ENCODE results near the gene CAPZB.

CAPZB gene

GRCh38 chr1:19465650-19466049 lies 19.7 kb downstream of the CAPZB start:
- no peak overlapping the region for H3K27ac ChIP-seq (ENCODE audit: low read length)
- H3K27me3 ChIP-seq (ENCODE audit: insufficient read depth, low read length) = no peaks in the 10 kb centered on the region
- H3K36me3 ChIP-seq (ENCODE audit: insufficient read depth, low read depth, low read length) = peaks cover 6% of the 10 kb centered on the region
- no peak overlapping the region for H3K4me3 ChIP-seq (ENCODE audit: low read length)
- no peak overlapping the region for H3K9ac ChIP-seq (ENCODE audit: low read depth, low read length)
- peaks cover 39% of the 10 kb centered on the region for H3K4me1 ChIP-seq (ENCODE audit: insufficient read depth, low read length)
- H3K9me3 ChIP-seq (ENCODE audit: insufficient read depth, low read depth, low read length) = no peaks in the 10 kb centered on the region

DNA sequence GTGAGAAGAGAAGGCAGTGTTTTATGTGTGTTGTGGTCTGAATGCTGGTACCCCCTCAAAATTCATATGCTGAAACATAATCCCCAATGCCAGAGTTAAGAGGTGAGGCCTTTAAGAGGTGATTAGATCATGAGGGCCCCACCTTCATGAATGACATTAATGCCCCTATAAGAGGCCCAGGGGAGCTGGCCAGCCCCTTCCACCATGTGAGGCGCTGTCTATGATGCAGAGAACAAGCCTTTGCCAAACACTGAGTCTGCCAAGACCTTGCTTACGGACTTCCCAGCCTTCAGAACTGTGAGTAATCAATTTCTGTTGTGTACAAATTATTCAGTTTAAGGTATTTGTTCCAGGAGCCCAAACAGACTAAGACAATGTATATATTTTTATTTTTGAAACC lies 20.2 kb downstream of the CAPZB start:
- Histone ChIP-seq H3K4me1 (ENCODE audit: insufficient read depth, low read length) (peaks cover 41% of the 10 kb centered on the region), H3K9ac (ENCODE audit: low read depth, low read length) (no peak overlapping the region), H3K4me3 (ENCODE audit: low read length) (no peak overlapping the region), H3K27me3 (ENCODE audit: insufficient read depth, low read length) (no peaks in the 10 kb centered on the region), H3K36me3 (ENCODE audit: insufficient read depth, low read depth, low read length) (peaks cover 1% of the 10 kb centered on the region), H3K9me3 (ENCODE audit: insufficient read depth, low read depth, low read length) (no peaks in the 10 kb centered on the region), H3K27ac (ENCODE audit: low read length) (no peak overlapping the region)

GRCh38 chr1:19464696-19465095 lies 20.6 kb downstream of the CAPZB start:
- Histone ChIP-seq H3K4me3 (ENCODE audit: low read length) (no peak overlapping the region), H3K9me3 (ENCODE audit: insufficient read depth, low read depth, low read length) (no peaks in the 10 kb centered on the region), H3K27me3 (ENCODE audit: insufficient read depth, low read length) (no peaks in the 10 kb centered on the region), H3K4me1 (ENCODE audit: insufficient read depth, low read length) (peaks cover 41% of the 10 kb centered on the region), H3K9ac (ENCODE audit: low read depth, low read length) (no peak overlapping the region), H3K27ac (ENCODE audit: low read length) (no peak overlapping the region), H3K36me3 (ENCODE audit: insufficient read depth, low read depth, low read length) (no peaks in the 10 kb centered on the region; the same call in 1 of the 2 replicates)

DNA sequence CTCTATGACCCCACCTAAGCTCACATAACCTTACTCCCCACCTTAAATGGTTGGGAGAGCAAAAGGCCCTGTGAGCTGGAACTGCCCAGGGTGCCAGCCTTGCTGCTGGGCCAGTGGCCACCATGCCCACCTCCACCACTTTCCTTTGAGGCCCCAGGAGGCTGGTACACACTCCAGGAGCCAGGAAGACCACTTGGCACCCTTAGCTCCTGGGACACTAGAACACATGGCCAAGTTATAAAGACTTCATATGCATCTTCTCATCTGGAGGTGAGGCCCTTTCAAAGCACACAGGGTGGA lies 21.9 kb downstream of the CAPZB start:
- H3K4me1 ChIP-seq (ENCODE audit: insufficient read depth, low read length) = peaks cover 36% of the 10 kb centered on the region

DNA sequence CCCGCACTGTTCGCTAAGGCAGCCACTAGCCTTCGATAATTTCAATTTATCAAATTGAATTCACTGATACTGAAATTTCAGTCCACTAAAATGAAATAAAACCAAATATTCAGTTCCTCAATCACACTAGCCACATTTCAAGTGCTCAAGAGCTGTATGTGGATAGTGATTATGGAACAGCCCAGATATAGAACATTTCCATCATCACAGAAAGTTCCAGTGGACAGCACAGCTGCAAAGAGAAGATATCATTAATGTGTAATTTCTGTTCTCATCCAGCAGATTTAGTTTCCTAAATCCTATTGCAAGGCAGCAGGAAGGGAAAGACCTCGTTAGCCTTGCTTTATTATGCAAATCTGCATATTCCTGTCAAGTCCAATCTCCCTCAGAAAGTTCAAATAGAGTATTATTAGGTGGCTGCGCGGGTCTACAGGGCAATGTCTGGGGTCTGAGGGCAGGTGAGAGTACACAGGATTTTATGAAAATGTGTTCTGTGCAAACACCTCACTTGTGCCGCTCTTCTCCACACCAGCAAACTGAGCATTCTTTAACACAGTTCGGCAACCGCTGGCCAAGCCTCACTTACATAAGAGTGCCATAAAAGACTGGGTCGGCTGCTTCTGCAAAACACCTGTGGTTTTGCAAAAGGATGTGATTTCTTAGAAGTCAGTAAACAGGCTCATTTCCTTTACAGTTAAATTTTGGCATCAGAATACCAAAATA lies 22.4 kb downstream of the CAPZB start:
- Histone ChIP-seq H3K36me3 (ENCODE audit: insufficient read depth, low read depth, low read length) (no peaks in the 10 kb centered on the region; the same call in 1 of the 2 replicates), H3K27me3 (ENCODE audit: insufficient read depth, low read length) (no peaks in the 10 kb centered on the region), H3K9me3 (ENCODE audit: insufficient read depth, low read depth, low read length) (no peaks in the 10 kb centered on the region), H3K9ac (ENCODE audit: low read depth, low read length) (no peak overlapping the region), H3K27ac (ENCODE audit: low read length) (no peak overlapping the region), H3K4me3 (ENCODE audit: low read length) (peak overlapping the region; percentile 14; the same call in 1 of the 2 replicates), H3K4me1 (ENCODE audit: insufficient read depth, low read length) (peaks cover 36% of the 10 kb centered on the region)

More for the DNA sequence above, 21.9 kb downstream of the CAPZB start:
- no peak overlapping the region for H3K9ac ChIP-seq (ENCODE audit: low read depth, low read length)
- no peaks in the 10 kb centered on the region for H3K9me3 ChIP-seq (ENCODE audit: insufficient read depth, low read depth, low read length)
- H3K36me3 ChIP-seq (ENCODE audit: insufficient read depth, low read depth, low read length) = no peaks in the 10 kb centered on the region; the same call in 1 of the 2 replicates
- no peak overlapping the region for H3K27ac ChIP-seq (ENCODE audit: low read length)
- H3K27me3 ChIP-seq (ENCODE audit: insufficient read depth, low read length) = no peaks in the 10 kb centered on the region
- H3K4me3 ChIP-seq (ENCODE audit: low read length) = peak overlapping the region; percentile 14; the same call in 1 of the 2 replicates

DNA sequence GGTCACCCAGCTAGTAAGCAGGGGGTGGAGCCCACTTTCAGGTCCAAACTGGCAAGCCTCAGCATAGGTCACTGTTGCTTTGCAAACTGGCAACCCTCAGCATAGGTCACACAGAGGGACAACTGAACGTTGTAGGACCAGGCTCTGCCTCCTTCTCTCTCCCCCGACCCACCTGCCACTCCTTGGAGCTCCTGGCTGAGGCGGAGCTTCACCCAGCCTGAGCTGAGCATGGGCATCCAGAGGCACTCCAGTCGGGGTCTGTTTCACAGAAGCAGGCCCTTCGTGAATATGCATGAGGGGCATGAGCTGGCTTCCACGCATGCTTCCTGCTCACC lies 24.2 kb downstream of the CAPZB start:
- no peak overlapping the region for H3K27ac ChIP-seq (ENCODE audit: low read length)
- H3K9ac ChIP-seq (ENCODE audit: low read depth, low read length) = no peak overlapping the region
- no peaks in the 10 kb centered on the region; the same call in 1 of the 2 replicates for H3K36me3 ChIP-seq (ENCODE audit: insufficient read depth, low read depth, low read length)
- peaks cover 47% of the 10 kb centered on the region for H3K4me1 ChIP-seq (ENCODE audit: insufficient read depth, low read length)
- H3K9me3 ChIP-seq (ENCODE audit: insufficient read depth, low read depth, low read length) = no peaks in the 10 kb centered on the region
- H3K27me3 ChIP-seq (ENCODE audit: insufficient read depth, low read length) = no peaks in the 10 kb centered on the region
- no peak overlapping the region; the same call in 1 of the 2 replicates for H3K4me3 ChIP-seq (ENCODE audit: low read length)

DNA sequence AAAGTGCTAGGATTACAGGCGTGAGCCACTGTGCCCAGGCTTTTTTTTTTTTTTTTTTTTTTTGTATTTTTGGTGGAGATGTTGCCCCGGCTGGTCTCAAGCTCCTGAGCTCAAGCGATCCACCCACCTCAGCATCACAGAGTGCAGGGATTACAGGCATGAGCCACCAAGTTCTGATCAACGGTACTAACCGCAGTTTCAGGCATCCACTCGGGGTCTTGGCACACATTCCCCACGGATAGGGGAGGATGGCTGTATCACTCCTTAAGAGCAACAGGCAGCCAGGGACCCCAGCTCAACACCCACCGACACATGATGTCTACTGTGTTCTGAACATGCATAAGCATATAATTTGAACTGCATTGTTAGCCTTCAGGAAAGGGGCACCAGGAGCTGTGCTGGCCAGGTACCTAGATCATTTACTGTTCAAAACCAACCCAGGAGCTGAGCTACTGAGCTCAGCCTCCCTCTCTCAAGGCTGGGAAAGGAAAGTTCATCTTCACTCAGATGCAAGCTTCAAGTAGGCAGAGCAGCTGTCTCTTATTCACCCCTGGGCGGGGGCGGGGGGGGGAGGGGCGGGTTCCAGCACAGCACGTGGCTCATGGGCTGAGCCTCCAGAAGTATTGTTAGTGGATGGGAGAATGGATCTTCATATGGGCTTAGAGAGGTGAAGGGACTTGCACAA lies 24.7 kb downstream of the CAPZB start:
- H3K9me3 ChIP-seq (ENCODE audit: insufficient read depth, low read depth, low read length) = no peaks in the 10 kb centered on the region
- no peak overlapping the region for H3K9ac ChIP-seq (ENCODE audit: low read depth, low read length)
- no peaks in the 10 kb centered on the region; the same call in 1 of the 2 replicates for H3K36me3 ChIP-seq (ENCODE audit: insufficient read depth, low read depth, low read length)
- H3K4me3 ChIP-seq (ENCODE audit: low read length) = no peak overlapping the region; the same call in 1 of the 2 replicates
- H3K4me1 ChIP-seq (ENCODE audit: insufficient read depth, low read length) = peaks cover 48% of the 10 kb centered on the region
- H3K27me3 ChIP-seq (ENCODE audit: insufficient read depth, low read length) = no peaks in the 10 kb centered on the region
- no peak overlapping the region for H3K27ac ChIP-seq (ENCODE audit: low read length)

DNA sequence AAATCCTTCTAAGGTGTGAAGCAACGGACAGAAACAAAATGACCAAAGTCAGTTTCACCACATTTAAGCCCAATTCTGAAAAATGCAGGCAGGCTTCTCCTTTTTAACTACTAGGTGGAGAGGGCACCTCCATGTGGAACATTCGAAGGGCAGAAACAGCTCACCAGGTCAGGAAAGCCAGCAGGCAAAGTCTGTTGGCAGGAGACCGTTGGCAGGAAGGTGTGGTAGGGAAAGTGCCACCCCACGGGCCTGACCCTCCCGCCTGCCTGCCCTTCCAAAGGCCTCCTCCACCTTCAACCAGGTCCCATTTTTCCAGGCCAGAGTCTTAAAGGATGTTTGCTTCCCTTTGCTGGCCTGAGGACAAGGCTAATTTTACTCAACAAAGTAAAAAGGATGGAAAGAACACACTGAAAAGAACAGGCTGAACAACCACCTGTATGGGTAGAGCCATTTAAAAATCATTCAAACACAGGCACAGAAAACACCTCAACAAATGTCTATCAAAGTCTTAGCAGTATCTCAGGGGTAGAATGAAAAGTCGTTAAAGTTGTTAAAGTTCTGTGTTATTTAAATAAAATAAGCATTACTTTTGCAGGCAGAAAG lies 26.4 kb downstream of the CAPZB start:
- H3K9me3 ChIP-seq (ENCODE audit: insufficient read depth, low read depth, low read length) = no peaks in the 10 kb centered on the region
- no peaks in the 10 kb centered on the region; the same call in 1 of the 2 replicates for H3K36me3 ChIP-seq (ENCODE audit: insufficient read depth, low read depth, low read length)
- H3K27ac ChIP-seq (ENCODE audit: low read length) = no peak overlapping the region
- peaks cover 66% of the 10 kb centered on the region for H3K4me1 ChIP-seq (ENCODE audit: insufficient read depth, low read length)
- H3K27me3 ChIP-seq (ENCODE audit: insufficient read depth, low read length) = no peaks in the 10 kb centered on the region
- H3K4me3 ChIP-seq (ENCODE audit: low read length) = no peak overlapping the region
- no peak overlapping the region for H3K9ac ChIP-seq (ENCODE audit: low read depth, low read length)

- H3K27ac ChIP-seq (ENCODE audit: low read length) = no peak overlapping the region
- no peaks in the 10 kb centered on the region for H3K9me3 ChIP-seq (ENCODE audit: insufficient read depth, low read depth, low read length)
Observed at GRCh38 chr1:19457607-19458006, 27.7 kb downstream of the CAPZB start.

DNA sequence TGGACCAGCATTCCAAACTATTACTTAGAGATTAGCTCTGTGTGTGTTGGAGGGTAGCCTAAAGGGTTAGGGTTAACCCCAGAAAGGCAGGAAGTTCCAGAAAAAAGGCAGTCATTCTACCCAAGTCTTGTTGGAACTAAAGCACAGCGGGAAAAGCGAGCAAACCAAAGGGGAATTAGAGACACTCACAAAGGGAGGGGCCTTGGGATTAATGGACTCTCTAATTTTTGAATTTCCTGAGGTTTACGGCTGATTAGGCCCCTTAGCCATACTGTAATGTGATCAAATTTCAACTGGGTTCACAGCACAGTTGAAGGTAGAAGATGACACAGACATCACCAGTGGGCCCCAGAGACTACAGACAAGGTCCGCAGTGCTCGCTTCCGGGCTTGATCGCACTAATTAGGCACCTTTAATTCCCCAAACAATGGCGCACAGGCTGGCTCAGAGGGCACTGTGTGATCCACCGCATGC lies 28.3 kb downstream of the CAPZB start:
- H3K27me3 ChIP-seq (ENCODE audit: insufficient read depth, low read length) = no peaks in the 10 kb centered on the region
- H3K9ac ChIP-seq (ENCODE audit: low read depth, low read length) = 0 out of 2 replicates have a peak overlapping the region, but pooled peaks have one; percentile 19
- H3K36me3 ChIP-seq (ENCODE audit: insufficient read depth, low read depth, low read length) = no peaks in the 10 kb centered on the region; the same call in 1 of the 2 replicates
- H3K4me1 ChIP-seq (ENCODE audit: insufficient read depth, low read length) = peaks cover 56% of the 10 kb centered on the region
- no peak overlapping the region for H3K27ac ChIP-seq (ENCODE audit: low read length)
- H3K4me3 ChIP-seq (ENCODE audit: low read length) = peak overlapping the region; percentile 23; the same call in 1 of the 2 replicates
- H3K9me3 ChIP-seq (ENCODE audit: insufficient read depth, low read depth, low read length) = no peaks in the 10 kb centered on the region

More at GRCh38 chr1:19457607-19458006, 27.7 kb downstream of the CAPZB start:
- H3K4me1 ChIP-seq (ENCODE audit: insufficient read depth, low read length) = peaks cover 59% of the 10 kb centered on the region
- peak overlapping the region; percentile 19; the same call in 1 of the 2 replicates for H3K9ac ChIP-seq (ENCODE audit: low read depth, low read length)
- H3K27me3 ChIP-seq (ENCODE audit: insufficient read depth, low read length) = no peaks in the 10 kb centered on the region
- no peaks in the 10 kb centered on the region; the same call in 1 of the 2 replicates for H3K36me3 ChIP-seq (ENCODE audit: insufficient read depth, low read depth, low read length)
- peak overlapping the region; percentile 23; the same call in 1 of the 2 replicates for H3K4me3 ChIP-seq (ENCODE audit: low read length)

GRCh38 chr1:19455353-19455752 lies 30.0 kb downstream of the CAPZB start:
- Histone ChIP-seq H3K4me1 (ENCODE audit: insufficient read depth, low read length) (peaks cover 43% of the 10 kb centered on the region), H3K9ac (ENCODE audit: low read depth, low read length) (no peak overlapping the region)

More at GRCh38 chr1:19455353-19455752, 30.0 kb downstream of the CAPZB start:
- Histone ChIP-seq H3K4me3 (ENCODE audit: low read length) (no peak overlapping the region), H3K9me3 (ENCODE audit: insufficient read depth, low read depth, low read length) (no peaks in the 10 kb centered on the region), H3K27ac (ENCODE audit: low read length) (no peak overlapping the region), H3K36me3 (ENCODE audit: insufficient read depth, low read depth, low read length) (peaks cover 5% of the 10 kb centered on the region; the same call in 1 of the 2 replicates), H3K27me3 (ENCODE audit: insufficient read depth, low read length) (no peaks in the 10 kb centered on the region)

Measured in iPS-20b (cell line).